ENCODE data around the gene ZNF423.

- no peak for TF ChIP-seq CTBP1 (IDR thresholded peaks at IDR 0.05; ENCODE audit: borderline replicate concordance)
- no peak for TF ChIP-seq BHLHE40 (IDR thresholded peaks at IDR 0.05; ENCODE audit: borderline replicate concordance)
These were observed 235.1 kb downstream of the ZNF423 start for GRCh38 chr16:49620869-49621240.
